H9 (cell line): Measurements from ENCODE around the gene ARHGAP40. TPM values are rescaled to one million over a fixed set of nuclear protein-coding genes. Genes with fewer than 3 reads are reported as not detected.

Experiments used
- DNase-seq: peaks from one replicate; pipeline ENCODE4 v3.0.0-alpha.2; 2017
- H2AFZ ChIP-seq: one replicate; pipeline ENCODE4 v1.6.1; 2013; ENCODE audit warnings: mild to moderate bottlenecking, low read length, control low read depth, moderate library complexity
- H2AK5ac ChIP-seq: 2 replicates; pipeline ENCODE4 v1.6.1; 2013; ENCODE audit warnings: low read length, control low read depth, mixed read lengths; ENCODE audit not compliant: insufficient read length
- H2BK120ac ChIP-seq: one replicate; pipeline ENCODE4 v1.6.1; 2013; ENCODE audit warnings: low read depth, mild to moderate bottlenecking, low read length, control low read depth, inconsistent platforms; ENCODE audit not compliant: poor library complexity, severe bottlenecking
- H2BK12ac ChIP-seq: 2 replicates; pipeline ENCODE4 v1.6.1; 2013; ENCODE audit warnings: low read length, control low read depth, mixed read lengths, low read depth; ENCODE audit not compliant: insufficient read length
- H2BK15ac ChIP-seq: 2 replicates; pipeline ENCODE4 v1.6.1; 2013; ENCODE audit warnings: low read depth, low read length, control low read depth
- H2BK20ac ChIP-seq: one replicate; pipeline ENCODE4 v1.6.1; 2013; ENCODE audit warnings: low read depth, mild to moderate bottlenecking, low read length, control low read depth, inconsistent platforms; ENCODE audit not compliant: poor library complexity, severe bottlenecking
- H2BK5ac ChIP-seq: 2 replicates; pipeline ENCODE4 v1.6.1; 2013; ENCODE audit warnings: low read length, control low read depth, mixed read lengths; ENCODE audit not compliant: insufficient read length
- H3K14ac ChIP-seq: 2 replicates; pipeline ENCODE4 v1.6.1; 2013; ENCODE audit warnings: low read length, control low read depth; ENCODE audit not compliant: insufficient read depth
- H3K18ac ChIP-seq: 2 replicates; pipeline ENCODE4 v1.6.1; 2013; ENCODE audit warnings: low read depth, mild to moderate bottlenecking, mixed read lengths, low read length, control low read depth; ENCODE audit not compliant: insufficient read length
- H3K23ac ChIP-seq: 2 replicates; pipeline ENCODE4 v1.6.1; 2013; ENCODE audit warnings: low read length, control low read depth, mixed read lengths, low read depth; ENCODE audit not compliant: insufficient read length
- H3K23me2 ChIP-seq: 2 replicates; pipeline ENCODE4 v1.6.1; 2013; ENCODE audit warnings: low read depth, mild to moderate bottlenecking, mixed read lengths, low read length, control low read depth; ENCODE audit not compliant: insufficient read length, poor library complexity, severe bottlenecking
- H3K27ac ChIP-seq: 2 replicates; pipeline ENCODE4 v1.5.1; 2013; ENCODE audit warnings: low read length, control low read depth, mixed read lengths, low read depth; ENCODE audit not compliant: insufficient read length
- H3K27me3 ChIP-seq: 2 replicates; pipeline ENCODE4 v1.6.1; 2013; ENCODE audit warnings: low read length, control low read depth, inconsistent platforms; ENCODE audit not compliant: insufficient read depth
- H3K4ac ChIP-seq: 2 replicates; pipeline ENCODE4 v1.6.1; 2013; ENCODE audit warnings: low read depth, mild to moderate bottlenecking, control low read depth, inconsistent platforms, low read length, moderate library complexity
- H3K4me1 ChIP-seq: 2 replicates; pipeline ENCODE4 v1.6.1; 2013; ENCODE audit warnings: low read length, control low read depth, inconsistent platforms; ENCODE audit not compliant: insufficient read depth
- H3K4me2 ChIP-seq: 2 replicates; pipeline ENCODE4 v1.6.1; 2013; ENCODE audit warnings: low read length, control low read depth, mixed read lengths; ENCODE audit not compliant: insufficient read length, insufficient read depth
- H3K56ac ChIP-seq: 2 replicates; pipeline ENCODE4 v1.6.1; 2013; ENCODE audit warnings: low read depth, mild to moderate bottlenecking, mixed read lengths, low read length, control low read depth; ENCODE audit not compliant: insufficient read length
- H3K79me1 ChIP-seq: 2 replicates; pipeline ENCODE4 v1.6.1; 2013; ENCODE audit warnings: low read depth, mild to moderate bottlenecking, moderate library complexity, low read length, control low read depth, inconsistent platforms; ENCODE audit not compliant: insufficient read depth, poor library complexity, severe bottlenecking
- H3K79me2 ChIP-seq: 2 replicates; pipeline ENCODE4 v1.6.1; 2013; ENCODE audit warnings: low read length, control low read depth, inconsistent platforms; ENCODE audit not compliant: insufficient read depth
- H3K9ac ChIP-seq: 2 replicates; pipeline ENCODE4 v1.6.1; 2013; ENCODE audit warnings: low read length, control low read depth, mixed read lengths; ENCODE audit not compliant: insufficient read length; ENCODE audit errors: extremely low read depth
- H3K9me3 ChIP-seq: one replicate; pipeline ENCODE4 v1.6.1; 2013; ENCODE audit warnings: low read depth, low read length, inconsistent platforms; ENCODE audit not compliant: control insufficient read depth
- H3T11ph ChIP-seq: one replicate; pipeline ENCODE4 v1.6.1; 2013; ENCODE audit warnings: mild to moderate bottlenecking, low read length, control low read depth, inconsistent platforms
- H4K20me1 ChIP-seq: one replicate; pipeline ENCODE4 v1.6.1; 2013; ENCODE audit not compliant: control insufficient read depth, insufficient read length, insufficient read depth
- H4K5ac ChIP-seq: 2 replicates; pipeline ENCODE4 v1.6.1; 2013; ENCODE audit warnings: low read depth, mild to moderate bottlenecking, mixed read lengths, low read length, control low read depth; ENCODE audit not compliant: insufficient read length
- H4K8ac ChIP-seq: replicated peaks from 2 replicates; pipeline ENCODE4 v1.6.1; 2013; ENCODE audit warnings: low read length, control low read depth, mixed read lengths, low read depth; ENCODE audit not compliant: insufficient read length
- H4K91ac ChIP-seq: 2 replicates; pipeline ENCODE4 v1.6.1; 2013; ENCODE audit warnings: low read depth, mild to moderate bottlenecking, moderate library complexity, mixed read lengths, low read length, control low read depth; ENCODE audit not compliant: insufficient read length
- H3K27ac Mint-ChIP-seq, 3 experiments: 2 replicates in 2 of 3; 3 replicates in 1 of 3; pipeline ENCODE4 v1.8.0; 2020 to 2021; ENCODE audit warnings: mixed read lengths in 3 of 3, mild to moderate bottlenecking in 1 of 3, moderate library complexity in 1 of 3
- H3K27me3 Mint-ChIP-seq: 2 replicates; pipeline ENCODE4 v1.8.0; 2021; ENCODE audit warnings: low read depth, mild to moderate bottlenecking, moderate library complexity, mixed read lengths
- H3K36me3 Mint-ChIP-seq, 3 experiments: 2 replicates in 2 of 3; 3 replicates in 1 of 3; pipeline ENCODE4 v1.8.0; 2020 to 2021; ENCODE audit warnings: low read depth in 3 of 3, mixed read lengths in 3 of 3; ENCODE audit not compliant: insufficient read depth in 1 of 3
- H3K4me1 Mint-ChIP-seq, 2 experiments: 2 replicates each; pipeline ENCODE4 v1.8.0; 2020; ENCODE audit warnings: mixed read lengths in 2 of 2
- H3K4me3 Mint-ChIP-seq, 2 experiments: 2 replicates in 1 of 2; 3 replicates in 1 of 2; pipeline ENCODE4 v1.8.0; 2020 to 2021; ENCODE audit warnings: mild to moderate bottlenecking in 2 of 2, mixed read lengths in 2 of 2, moderate library complexity in 1 of 2
- H3K9me3 Mint-ChIP-seq, 2 experiments: 2 replicates in 1 of 2; 3 replicates in 1 of 2; pipeline ENCODE4 v1.8.0; 2020; ENCODE audit warnings: mild to moderate bottlenecking in 2 of 2, mixed read lengths in 2 of 2, moderate library complexity in 1 of 2
- WGBS: extraction: QIAGEN DNeasy Blood & Tissue Kit; methylation state at CpG from one replicate; pipeline ENCODE4 v1.1.7; 2013; ENCODE audit warnings: missing lambda C conversion rate, low lambda C conversion rate, mixed read lengths; ENCODE audit not compliant: insufficient read length; ENCODE audit errors: extremely low coverage; 5-methylcytosine and 5-hydroxymethylcytosine counted together
- total RNA-seq: library from RNA; stranded (reverse); gene quantifications from 2 replicates; pipeline ENCODE4 v1.2.1, GENCODE V29; 2021
- TF ChIP-seq, protein P1 (sequence below): fragments of 200-600 bp; sonication (generic); conservative IDR thresholded peaks from 3 replicates; pipeline ENCODE4 v1.8.0; 2021; ENCODE audit warnings: antibody characterized with exemption, mild to moderate bottlenecking

Gene ARHGAP40
- total RNA-seq, 1 experiment from 2014 or later, result 0.17 TPM

DNA sequence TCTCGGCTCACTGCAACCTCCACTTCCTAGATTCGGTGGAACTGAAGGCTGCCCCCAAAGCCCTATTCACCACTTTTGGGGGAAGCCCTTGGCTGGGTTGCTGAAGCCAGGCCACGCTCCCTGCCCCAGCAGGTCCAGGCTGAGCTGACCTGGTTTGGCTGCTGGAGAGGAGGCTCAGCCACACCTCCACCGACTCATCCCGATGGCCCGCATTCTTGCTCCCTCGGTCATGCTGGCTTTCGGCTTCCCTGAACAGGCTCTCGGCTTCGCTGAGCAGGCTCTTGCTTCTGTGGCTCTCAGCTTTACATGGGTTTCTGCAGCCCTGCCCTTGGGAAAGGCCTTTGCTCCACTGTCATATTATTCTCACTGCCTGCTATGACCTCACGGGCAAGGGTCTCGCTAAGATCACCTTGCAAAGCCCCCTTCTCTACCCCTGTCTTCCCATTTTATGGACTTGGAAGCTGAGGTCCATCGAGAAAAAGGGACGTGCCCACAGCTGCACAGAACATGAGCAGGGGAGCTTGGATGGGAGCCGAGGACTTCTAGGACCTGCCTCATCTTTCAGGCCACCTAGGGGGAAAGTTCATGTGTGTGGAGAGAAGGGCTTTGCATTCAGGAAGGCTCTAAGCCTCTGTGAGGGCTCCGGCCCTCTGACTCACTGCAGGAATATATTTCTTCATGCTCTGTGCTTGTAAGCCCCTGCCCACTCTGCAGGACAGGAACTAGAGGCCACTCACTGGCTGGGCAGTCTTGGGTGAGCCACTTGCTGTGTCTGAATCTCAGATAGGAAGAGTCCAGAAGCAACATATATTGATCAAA is 15.6 kb downstream of the ARHGAP40 start:
- Mint-ChIP-seq H3K27me3 (peaks cover 2% of the 10 kb centered on the region), H3K9me3 (no peaks in the 10 kb centered on the region), H3K4me3 (no peak overlapping the region), H3K36me3 (peaks cover 0 to 1% (median 0%) of the 10 kb centered on the region in 3 experiments; a peak in 1 of 7 replicates), H3K4me1 (peaks cover 12 to 19% of the 10 kb centered on the region in 2 experiments), H3K27ac (0 out of 7 replicates have a peak overlapping the region, but pooled peaks of 1 of the 3 experiments have one; percentile 74)
- no CpG with 5 or more reads among the region's 16 CpGs for WGBS
- Histone ChIP-seq H2BK120ac (no peak overlapping the region), H2BK5ac (no peak overlapping the region), H3K79me1 (no peaks in the 10 kb centered on the region), H3K79me2 (no peaks in the 10 kb centered on the region), H3K14ac (peak overlapping the region; percentile 32; the same call in 1 of the 2 replicates), H3K23ac (no peak overlapping the region), H3K9me3 (no peaks in the 10 kb centered on the region), H2AFZ (no peak overlapping the region), H4K8ac (no peak overlapping the region), H4K5ac (no peak overlapping the region), H2BK15ac (no peak overlapping the region), H4K91ac (no peak overlapping the region), H3K56ac (no peak overlapping the region), H3K4ac (no peak overlapping the region), H3T11ph (no peak overlapping the region), H3K9ac (no peak overlapping the region), H2AK5ac (no peak overlapping the region), H2BK20ac (no peak overlapping the region), H3K27ac (no peak overlapping the region), H3K4me2 (no peak overlapping the region), H3K27me3 (no peaks in the 10 kb centered on the region), H2BK12ac (no peak overlapping the region), H3K23me2 (no peaks in the 10 kb centered on the region), H3K18ac (no peak overlapping the region), H3K4me1 (no peaks in the 10 kb centered on the region), H4K20me1 (no peaks in the 10 kb centered on the region)
- TF ChIP-seq, protein P1, sequence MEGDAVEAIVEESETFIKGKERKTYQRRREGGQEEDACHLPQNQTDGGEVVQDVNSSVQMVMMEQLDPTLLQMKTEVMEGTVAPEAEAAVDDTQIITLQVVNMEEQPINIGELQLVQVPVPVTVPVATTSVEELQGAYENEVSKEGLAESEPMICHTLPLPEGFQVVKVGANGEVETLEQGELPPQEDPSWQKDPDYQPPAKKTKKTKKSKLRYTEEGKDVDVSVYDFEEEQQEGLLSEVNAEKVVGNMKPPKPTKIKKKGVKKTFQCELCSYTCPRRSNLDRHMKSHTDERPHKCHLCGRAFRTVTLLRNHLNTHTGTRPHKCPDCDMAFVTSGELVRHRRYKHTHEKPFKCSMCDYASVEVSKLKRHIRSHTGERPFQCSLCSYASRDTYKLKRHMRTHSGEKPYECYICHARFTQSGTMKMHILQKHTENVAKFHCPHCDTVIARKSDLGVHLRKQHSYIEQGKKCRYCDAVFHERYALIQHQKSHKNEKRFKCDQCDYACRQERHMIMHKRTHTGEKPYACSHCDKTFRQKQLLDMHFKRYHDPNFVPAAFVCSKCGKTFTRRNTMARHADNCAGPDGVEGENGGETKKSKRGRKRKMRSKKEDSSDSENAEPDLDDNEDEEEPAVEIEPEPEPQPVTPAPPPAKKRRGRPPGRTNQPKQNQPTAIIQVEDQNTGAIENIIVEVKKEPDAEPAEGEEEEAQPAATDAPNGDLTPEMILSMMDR, result no peak
- DNase-seq, result peak; percentile 65
